Measurements from ENCODE around the gene IL10RA.
A peak's percentile ranks its signal among the peaks of the same experiment; 100 is the strongest.
"Not testable (repeated sequence)": the region's sequence is repeated elsewhere in the genome, so short reads cannot be mapped to it uniquely, and the experiment has no call there.

IL10RA gene

GRCh38 chr11:118006153-118006534 lies 19.9 kb downstream of the IL10RA start:
- Histone ChIP-seq H3K27ac (ENCODE audit: low read depth, low read length, poor library complexity, severe bottlenecking) (peak overlapping the region; percentile 94), H3F3A (ENCODE audit: insufficient read depth, low read length) (no peaks in the 10 kb centered on the region)

GRCh38 chr11:118007040-118007439 lies 20.8 kb downstream of the IL10RA start:
- Histone ChIP-seq H3K9ac (ENCODE audit: low read length) (no peak overlapping the region; the same call in 1 of the 2 replicates), H3K79me2 (ENCODE audit: insufficient read depth, low read length) (no peaks in the 10 kb centered on the region), H3K27me3 (ENCODE audit: insufficient read depth, low read length) (no peaks in the 10 kb centered on the region), H3F3A (ENCODE audit: insufficient read depth, low read length) (no peaks in the 10 kb centered on the region), H3K4me2 (ENCODE audit: low read length) (peak overlapping the region; percentile 17; the same call in 1 of the 2 replicates), H3K9me3 (ENCODE audit: low read length) (no peaks in the 10 kb centered on the region), H3K36me3 (ENCODE audit: insufficient read depth, low read length) (no peaks in the 10 kb centered on the region), H3K4me1 (ENCODE audit: insufficient read depth, low read length, severe bottlenecking) (peaks cover 75% of the 10 kb centered on the region), H3K9me2 (ENCODE audit: low read depth, low read length) (no peaks in the 10 kb centered on the region), H4K20me1 (ENCODE audit: insufficient read depth, low read length) (no peaks in the 10 kb centered on the region), H3K27ac (ENCODE audit: low read depth, low read length, poor library complexity, severe bottlenecking) (peak overlapping the region; percentile 94), H3K4me3 (ENCODE audit: low read depth, low read length, poor library complexity, severe bottlenecking) (no peak overlapping the region), H2AFZ (ENCODE audit: low read length) (no peak overlapping the region)
- TF ChIP-seq EZH2 (IDR thresholded peaks at IDR 0.05; ENCODE audit: borderline replicate concordance, low read length), result no peak
- no peak for TF ChIP-seq CTCF (IDR thresholded peaks at IDR 0.05; ENCODE audit: low read length)

More at GRCh38 chr11:118006153-118006534, 19.9 kb downstream of the IL10RA start:
- Histone ChIP-seq H3K4me2 (ENCODE audit: low read length) (no peak overlapping the region; the same call in 1 of the 2 replicates), H3K9ac (ENCODE audit: low read length) (no peak overlapping the region), H4K20me1 (ENCODE audit: insufficient read depth, low read length) (no peaks in the 10 kb centered on the region), H3K4me1 (ENCODE audit: insufficient read depth, low read length, severe bottlenecking) (peaks cover 67% of the 10 kb centered on the region), H3K9me2 (ENCODE audit: low read depth, low read length) (no peaks in the 10 kb centered on the region), H3K27me3 (ENCODE audit: insufficient read depth, low read length) (no peaks in the 10 kb centered on the region), H3K36me3 (ENCODE audit: insufficient read depth, low read length) (no peaks in the 10 kb centered on the region), H3K4me3 (ENCODE audit: low read depth, low read length, poor library complexity, severe bottlenecking) (no peak overlapping the region), H2AFZ (ENCODE audit: low read length) (no peak overlapping the region), H3K79me2 (ENCODE audit: insufficient read depth, low read length) (no peaks in the 10 kb centered on the region), H3K9me3 (ENCODE audit: low read length) (no peaks in the 10 kb centered on the region)
- TF ChIP-seq CTCF (IDR thresholded peaks at IDR 0.05; ENCODE audit: low read length) (no peak), EZH2 (IDR thresholded peaks at IDR 0.05; ENCODE audit: borderline replicate concordance, low read length) (no peak)

- H3K27me3 ChIP-seq (ENCODE audit: insufficient read depth, low read length); H3K79me2 ChIP-seq (ENCODE audit: insufficient read depth, low read length); H3K9me2 ChIP-seq (ENCODE audit: low read depth, low read length); H3K9me3 ChIP-seq (ENCODE audit: low read length); H3F3A ChIP-seq (ENCODE audit: insufficient read depth, low read length); H3K9ac ChIP-seq (ENCODE audit: low read length); H3K4me3 ChIP-seq (ENCODE audit: low read depth, low read length, poor library complexity, severe bottlenecking); H3K4me2 ChIP-seq (ENCODE audit: low read length); H3K36me3 ChIP-seq (ENCODE audit: insufficient read depth, low read length); H4K20me1 ChIP-seq (ENCODE audit: insufficient read depth, low read length); H2AFZ ChIP-seq (ENCODE audit: low read length): not testable (repeated sequence)
- peak overlapping the region; percentile 94 for H3K27ac ChIP-seq (ENCODE audit: low read depth, low read length, poor library complexity, severe bottlenecking)
- peaks cover 69% of the 10 kb centered on the region for H3K4me1 ChIP-seq (ENCODE audit: insufficient read depth, low read length, severe bottlenecking)
Observed at GRCh38 chr11:118007563-118008270, 21.5 kb downstream of the IL10RA start.
